ENCODE data around the gene CNBP.

- TF ChIP-seq, protein P1, sequence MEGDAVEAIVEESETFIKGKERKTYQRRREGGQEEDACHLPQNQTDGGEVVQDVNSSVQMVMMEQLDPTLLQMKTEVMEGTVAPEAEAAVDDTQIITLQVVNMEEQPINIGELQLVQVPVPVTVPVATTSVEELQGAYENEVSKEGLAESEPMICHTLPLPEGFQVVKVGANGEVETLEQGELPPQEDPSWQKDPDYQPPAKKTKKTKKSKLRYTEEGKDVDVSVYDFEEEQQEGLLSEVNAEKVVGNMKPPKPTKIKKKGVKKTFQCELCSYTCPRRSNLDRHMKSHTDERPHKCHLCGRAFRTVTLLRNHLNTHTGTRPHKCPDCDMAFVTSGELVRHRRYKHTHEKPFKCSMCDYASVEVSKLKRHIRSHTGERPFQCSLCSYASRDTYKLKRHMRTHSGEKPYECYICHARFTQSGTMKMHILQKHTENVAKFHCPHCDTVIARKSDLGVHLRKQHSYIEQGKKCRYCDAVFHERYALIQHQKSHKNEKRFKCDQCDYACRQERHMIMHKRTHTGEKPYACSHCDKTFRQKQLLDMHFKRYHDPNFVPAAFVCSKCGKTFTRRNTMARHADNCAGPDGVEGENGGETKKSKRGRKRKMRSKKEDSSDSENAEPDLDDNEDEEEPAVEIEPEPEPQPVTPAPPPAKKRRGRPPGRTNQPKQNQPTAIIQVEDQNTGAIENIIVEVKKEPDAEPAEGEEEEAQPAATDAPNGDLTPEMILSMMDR (conservative IDR thresholded peaks at IDR 0.05; ENCODE audit: low read depth, low read length): no peak
- no peak for TF ChIP-seq MAFK (IDR thresholded peaks at IDR 0.05; ENCODE audit: low read depth, low read length)
- TF ChIP-seq POLR2A (IDR thresholded peaks at IDR 0.05; ENCODE audit: low read depth, low read length): no peak
Measured at GRCh38 chr3:129180461-129180860, 3.2 kb downstream of the CNBP start.
